Activated gamma-delta T cell (primary cell): ENCODE measurements around the gene PLS3.
"Not testable (repeated sequence)": the region's sequence is repeated elsewhere in the genome, so short reads cannot be mapped to it uniquely, and the experiment has no call there.

Experiments
- DNase-seq: peaks from one replicate; lab custom pipeline; 2025; lab: John Stamatoyannopoulos, UW
- total RNA-seq, 2 donors: gene quantifications; one replicate each; lab custom pipeline; 2026; lab: John Stamatoyannopoulos, UW

PLS3 gene, protein sequence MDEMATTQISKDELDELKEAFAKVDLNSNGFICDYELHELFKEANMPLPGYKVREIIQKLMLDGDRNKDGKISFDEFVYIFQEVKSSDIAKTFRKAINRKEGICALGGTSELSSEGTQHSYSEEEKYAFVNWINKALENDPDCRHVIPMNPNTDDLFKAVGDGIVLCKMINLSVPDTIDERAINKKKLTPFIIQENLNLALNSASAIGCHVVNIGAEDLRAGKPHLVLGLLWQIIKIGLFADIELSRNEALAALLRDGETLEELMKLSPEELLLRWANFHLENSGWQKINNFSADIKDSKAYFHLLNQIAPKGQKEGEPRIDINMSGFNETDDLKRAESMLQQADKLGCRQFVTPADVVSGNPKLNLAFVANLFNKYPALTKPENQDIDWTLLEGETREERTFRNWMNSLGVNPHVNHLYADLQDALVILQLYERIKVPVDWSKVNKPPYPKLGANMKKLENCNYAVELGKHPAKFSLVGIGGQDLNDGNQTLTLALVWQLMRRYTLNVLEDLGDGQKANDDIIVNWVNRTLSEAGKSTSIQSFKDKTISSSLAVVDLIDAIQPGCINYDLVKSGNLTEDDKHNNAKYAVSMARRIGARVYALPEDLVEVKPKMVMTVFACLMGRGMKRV
- 0.31 to 3.6 reads per million in 2 donors for total RNA-seq

DNA sequence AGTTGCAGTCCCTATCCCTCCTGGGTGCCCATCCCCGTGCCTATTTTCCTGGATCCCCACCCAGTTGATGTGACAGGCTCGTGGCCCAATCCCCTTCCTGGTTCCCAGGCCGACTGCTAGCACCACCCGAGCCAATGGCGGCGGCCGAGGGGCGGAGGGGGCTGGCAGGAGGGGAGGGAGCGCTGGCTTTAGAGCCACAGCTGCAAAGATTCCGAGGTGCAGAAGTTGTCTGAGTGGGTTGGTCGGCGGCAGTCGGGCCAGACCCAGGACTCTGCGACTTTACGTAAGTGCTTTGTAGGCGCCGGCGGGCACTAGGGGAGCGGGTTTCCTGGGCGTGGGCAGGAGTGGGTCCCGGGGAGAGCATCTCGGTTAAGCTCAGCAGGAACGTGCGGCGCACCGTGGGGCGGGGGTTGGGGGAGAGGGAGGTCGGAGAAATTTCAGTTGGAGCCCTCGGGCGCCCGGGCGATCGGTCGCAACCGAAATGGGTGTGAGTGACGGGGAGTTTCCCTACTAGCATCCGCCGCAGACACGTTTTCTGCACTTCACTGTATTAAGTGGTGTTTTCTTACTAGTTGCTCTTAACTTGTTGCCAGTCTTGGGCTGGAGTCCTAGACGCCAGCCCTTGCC lies at the start of gene PLS3:
PLS3 (plus strand) TSS at position 197 of the 627 bp plus-strand sequence. CDS start 49,077 bp downstream, outside the sequence.
- DNase-seq, result no peak

DNA sequence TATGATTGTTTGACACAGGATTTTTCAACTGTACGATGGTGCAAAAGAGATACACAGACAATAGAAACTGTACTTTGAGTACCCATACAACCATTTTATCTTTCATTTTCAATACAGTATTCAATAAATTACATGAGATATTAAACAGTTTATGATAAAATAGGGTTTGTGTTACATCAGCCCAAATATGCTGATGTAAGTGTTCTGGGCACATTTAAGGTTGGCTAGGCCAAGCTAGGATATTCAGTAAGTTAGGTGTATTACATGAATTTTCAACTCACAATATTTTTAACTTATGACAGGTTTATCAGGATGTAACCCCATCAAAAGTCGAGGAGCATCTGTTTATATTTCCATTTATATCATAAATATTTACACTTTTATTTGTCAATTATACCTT lies 42.9 kb upstream of the PLS3 start:
- no peak for DNase-seq

DNA sequence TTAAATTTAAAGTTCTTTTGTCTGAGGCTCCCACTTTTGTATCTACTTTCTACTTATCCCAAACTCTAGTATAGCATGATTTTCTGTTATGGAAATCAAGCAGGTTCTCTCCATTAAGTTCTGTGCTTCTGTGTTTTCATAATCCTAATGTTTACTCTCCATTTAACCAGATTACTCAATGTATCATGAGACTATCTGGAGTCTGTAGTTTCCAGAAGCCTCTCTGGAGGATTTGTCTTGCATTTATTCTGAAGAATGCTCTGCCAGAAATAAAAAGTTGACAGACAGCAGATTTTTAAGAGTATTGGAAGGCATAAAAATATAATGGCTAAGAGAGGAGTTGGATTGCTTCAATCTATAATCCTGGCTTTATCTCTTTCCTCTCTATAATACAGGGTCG lies 39.2 kb upstream of the PLS3 start:
- no peak for DNase-seq

DNA sequence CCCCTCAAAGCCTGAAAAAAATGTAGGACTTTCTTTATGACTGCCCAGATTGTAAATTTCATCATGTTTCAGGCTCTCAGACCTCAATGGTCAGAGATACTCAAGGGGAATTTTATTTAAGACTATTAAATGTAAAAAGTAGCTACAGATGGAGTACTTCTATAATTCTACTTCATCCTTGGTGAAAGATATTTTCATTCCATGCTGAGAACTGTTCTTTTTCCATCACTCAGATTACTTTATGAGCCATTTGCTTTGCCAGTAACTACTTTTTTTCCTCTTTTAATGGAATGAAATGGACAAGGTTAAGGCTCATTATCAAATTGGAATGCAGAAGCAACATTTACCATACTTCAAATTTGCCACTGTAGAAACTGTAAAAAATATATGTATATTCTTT lies 38.0 kb upstream of the PLS3 start:
- DNase-seq, result no peak

DNA sequence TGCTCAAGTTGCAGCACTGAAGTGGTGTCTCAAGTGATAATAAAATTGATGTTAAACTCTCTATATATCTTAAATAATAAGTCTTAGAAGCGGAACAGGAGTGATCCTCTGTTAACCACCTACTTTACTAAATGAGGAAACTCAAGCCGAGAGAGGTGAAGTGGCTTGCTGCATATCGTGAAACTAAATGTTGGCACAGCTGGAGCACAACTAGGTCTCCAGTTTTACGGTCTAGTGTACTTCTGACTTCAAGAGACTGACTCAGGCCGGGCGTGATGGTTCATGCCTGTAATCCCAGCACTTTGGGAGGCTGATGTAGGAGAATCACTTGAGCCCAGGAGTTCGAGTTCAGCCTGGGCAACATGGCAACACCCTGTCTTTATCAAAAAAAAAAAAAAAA lies 35.5 kb upstream of the PLS3 start:
- no peak for DNase-seq

DNA sequence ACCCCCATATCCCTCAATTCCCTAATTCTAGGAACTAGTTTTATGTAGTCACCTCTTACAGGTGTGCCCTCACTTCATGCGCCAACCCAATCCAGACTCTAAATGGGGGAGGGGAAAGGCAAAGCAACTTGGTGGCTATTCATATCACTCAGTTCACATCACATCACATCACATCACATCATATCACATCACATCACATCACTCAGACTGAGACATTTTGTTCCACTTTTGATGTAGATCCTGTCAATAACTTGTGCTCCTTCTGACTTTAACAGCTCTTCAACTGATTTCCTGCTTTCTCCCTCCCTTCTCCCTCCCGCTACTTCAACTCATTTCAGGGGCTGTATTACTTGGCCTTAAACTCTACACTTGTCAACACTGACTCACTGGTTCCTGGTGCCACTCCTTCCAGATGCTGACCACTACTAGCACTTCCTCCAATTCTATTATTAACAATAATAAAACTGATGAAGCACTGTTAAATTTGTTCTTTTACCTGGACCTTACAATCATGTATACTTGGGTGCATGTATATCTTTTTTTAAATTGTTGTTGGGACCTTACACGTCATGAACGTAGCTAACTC lies 29.1 kb upstream of the PLS3 start:
- DNase-seq, result no peak

DNA sequence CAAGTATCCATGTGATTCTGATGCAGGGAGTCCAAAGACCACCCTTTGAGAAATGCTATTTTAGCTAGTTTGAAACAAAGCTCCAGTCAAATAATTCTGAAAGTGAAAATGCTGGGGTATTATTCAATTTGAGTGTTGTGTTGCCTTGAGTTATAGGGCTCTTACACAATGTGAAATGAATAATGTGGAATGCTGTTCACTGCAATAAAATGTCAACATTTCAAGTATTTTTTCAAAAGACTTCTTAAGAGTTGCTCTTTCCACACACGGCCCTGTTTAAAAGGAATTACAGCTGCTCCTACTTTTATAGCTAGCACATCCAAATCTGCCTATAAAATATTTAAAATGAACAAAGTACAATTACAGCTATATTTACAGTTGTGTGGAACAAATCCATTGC lies 27.5 kb upstream of the PLS3 start:
- DNase-seq, result no peak

DNA sequence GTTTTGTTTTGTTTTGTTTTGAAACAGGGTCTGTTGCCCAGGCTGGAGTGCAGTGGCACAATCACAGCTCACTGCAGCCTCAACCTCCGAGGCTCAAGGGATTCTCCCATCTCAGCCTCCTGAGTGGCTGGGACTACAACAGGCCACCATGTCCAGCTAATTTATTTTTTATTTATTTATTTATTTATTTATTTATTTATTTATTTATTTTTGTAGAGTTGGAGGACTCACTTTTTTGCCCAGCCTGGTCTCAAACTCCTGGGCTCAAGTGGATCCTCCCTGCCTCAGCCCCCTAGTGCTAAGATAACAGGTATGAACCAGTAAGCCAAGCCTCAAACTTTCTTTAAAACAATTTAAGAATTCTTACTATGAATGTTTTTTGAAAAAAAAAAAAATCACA lies 26.6 kb upstream of the PLS3 start:
- no peak for DNase-seq

DNA sequence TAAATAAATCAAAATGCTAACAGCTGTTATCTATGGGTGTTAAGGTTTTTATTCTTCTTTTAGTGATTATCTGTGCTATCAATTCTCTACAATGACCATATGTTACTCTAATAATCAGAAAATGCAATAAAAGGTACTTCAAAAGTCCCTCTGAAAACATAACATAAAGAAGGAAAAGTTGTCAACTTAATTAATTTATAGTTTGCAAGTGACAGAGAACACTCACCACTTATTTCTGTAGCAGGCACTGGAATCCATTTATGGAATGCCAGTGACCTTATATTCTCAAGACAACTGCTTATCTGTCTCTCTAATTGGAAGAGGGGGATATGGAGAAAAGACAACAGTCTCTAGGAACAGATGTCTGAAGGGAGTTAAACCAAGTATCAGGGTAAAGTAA lies 25.6 kb upstream of the PLS3 start:
- no peak for DNase-seq

DNA sequence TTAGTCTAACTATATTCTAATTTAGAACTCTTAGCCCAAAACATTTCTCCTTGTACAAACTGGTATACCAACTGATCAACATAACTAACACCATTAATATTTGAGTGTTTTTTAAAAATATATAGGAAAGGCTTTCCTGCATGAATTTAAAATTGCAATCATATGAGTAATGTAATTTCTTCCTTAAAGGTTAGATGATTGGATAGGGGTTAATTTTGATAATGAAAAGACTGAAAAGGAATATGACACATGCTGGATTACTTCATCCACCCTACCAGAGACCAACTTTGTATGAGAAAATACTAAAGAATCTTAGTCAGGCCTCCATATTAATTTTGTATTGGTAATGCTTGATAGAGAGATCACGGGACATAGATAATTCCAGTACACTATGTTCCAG lies 25.1 kb upstream of the PLS3 start:
- no peak for DNase-seq

DNA sequence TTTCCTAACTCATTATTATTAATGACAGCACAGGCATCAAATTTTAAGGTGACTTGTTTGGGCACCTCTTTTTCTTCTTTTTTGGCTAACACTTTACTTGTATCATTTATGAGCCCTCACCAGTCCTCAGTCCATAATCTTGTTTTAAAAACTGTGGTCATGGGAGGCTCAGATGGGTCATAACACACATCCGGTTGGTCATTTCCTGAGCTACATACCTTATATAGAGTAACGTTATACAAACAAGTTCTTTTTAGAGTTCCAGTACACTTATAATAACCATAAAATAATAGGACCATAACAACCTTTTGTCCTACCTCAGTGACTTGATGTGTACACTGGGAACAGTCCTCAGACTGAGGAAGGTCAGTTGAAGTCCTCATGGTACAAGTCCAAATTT lies 21.1 kb upstream of the PLS3 start:
- DNase-seq, result no peak

DNA sequence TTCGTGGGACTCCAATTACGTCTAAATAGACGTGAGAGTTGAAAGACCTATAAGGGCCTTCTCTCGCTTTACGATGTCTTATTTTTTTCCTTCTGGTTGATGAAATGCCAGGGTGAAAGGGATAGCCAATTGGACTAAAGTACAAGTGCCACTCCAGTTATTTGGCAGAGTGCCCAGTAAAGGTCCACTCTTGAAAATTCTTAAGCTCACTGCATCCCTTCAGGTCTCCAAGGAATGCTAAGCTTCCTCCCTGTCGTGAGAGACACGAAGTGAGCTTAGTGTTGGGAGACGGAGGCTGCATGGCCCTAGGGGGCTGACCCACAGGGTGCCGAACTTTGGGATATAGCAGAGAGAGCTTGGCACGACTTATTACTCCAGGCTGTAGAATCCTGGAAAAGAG lies 19.9 kb upstream of the PLS3 start:
- DNase-seq, result not testable (repeated sequence)

DNA sequence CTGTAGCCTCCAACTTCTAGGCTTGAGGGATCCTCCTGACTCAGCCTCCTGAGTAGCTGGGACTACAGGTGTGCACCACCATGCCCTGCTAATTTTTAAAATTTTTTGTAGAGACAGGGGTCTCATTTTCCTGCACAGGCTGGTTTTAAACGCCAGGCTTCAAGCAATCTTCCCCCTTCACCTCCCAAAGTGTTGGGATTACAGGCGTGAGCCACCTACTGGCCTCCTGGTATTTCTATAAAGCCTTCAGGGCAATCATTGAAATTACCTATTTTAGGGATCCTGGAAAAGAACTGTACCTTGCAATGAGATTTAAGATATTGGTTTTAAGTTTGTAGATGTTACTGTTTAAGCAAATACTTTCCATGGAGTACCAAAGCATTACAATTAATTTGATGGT lies 13.5 kb upstream of the PLS3 start:
- DNase-seq, result no peak

DNA sequence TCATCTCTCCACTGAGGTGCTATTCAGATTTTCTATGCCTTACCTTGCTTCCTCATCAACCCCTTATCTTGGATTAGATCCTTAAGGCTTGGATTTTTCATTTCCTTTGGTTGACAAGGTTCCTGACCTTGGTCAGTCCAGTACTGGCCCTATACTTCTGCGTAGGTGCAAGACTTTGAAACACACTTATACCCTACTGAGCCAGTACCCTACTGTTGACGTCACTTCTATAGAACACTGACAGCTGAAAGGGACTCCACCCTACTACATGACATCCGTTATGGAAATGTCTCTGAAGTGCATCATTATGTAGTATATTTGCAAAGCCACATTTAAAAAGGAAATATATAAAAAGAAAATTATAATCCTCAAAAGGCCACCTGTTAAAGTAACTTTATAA lies 12.0 kb upstream of the PLS3 start:
- no peak for DNase-seq

DNA sequence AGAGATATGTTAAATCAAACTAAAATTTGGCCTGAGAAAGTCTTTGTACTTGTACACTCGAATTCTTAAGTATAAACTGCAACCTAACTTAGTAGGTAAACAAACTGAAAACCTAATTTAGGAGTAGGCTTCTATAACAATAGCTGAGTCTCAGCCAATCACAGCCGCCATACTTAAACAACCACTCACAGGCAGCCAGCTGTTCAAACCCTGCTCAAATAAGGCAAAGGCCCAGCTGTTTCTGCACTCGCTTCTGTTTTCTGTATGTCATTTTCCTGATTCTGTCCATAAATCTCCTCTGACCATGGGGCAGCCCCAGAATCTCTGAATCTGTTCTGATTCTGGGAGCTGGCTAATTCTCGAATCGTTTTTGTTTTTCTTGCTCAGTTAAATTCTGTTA lies 7.8 kb upstream of the PLS3 start:
- DNase-seq, result no peak

DNA sequence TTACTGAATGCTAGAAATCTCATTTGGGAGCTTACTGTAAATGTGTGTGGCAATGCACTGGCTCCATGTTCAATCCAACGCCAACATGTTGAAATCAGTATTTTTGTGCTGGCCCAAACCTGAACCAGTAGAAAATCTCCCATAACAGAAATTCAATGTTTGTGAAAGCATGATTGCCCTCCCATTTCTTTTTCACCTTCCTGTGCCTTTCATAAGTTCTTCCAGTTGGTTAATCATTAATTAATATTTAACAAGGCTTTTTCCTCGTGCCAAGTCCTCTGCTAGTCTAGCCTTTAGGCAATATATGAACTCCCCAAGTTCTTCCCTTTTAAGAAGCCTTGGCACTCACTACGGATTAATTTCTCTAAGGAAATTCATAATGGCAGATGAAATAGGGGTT lies 1.3 kb upstream of the PLS3 start:
- DNase-seq, result no peak

DNA sequence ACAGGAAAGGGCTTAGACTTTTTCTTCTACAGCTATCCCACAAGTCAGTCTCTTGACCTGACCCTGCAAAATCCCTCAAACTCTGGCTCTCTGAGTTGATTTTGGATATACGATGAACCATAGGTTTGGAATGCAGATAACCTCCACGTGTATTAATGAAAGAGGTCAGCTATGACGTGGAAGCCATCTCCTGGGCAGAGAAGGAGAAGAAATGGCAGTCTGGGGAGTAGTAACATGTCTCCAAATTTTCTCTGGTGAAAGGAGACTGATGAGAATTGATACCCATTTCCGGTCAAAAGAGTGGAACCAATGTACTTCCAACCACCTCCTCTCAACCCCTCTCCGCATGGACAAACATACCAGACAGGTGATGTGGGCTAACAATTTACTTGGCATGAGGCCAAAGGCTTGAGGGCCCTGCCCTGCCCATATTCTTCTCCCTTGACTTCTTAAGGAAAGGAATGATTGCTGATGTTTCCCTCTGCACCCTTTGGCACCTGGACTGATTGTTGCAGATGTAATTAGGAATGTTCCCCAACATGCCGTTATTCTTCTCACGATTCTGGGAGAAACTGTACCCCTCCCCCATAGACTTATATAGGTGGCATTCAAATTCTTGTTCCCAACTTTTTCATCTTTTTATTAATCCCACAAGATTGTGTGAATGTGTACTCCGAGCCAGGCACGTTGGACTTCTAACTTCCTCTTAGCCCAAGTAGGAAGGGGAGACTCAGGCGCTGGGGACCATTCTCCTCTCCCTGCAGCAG lies 580 bp upstream of the PLS3 start:
- DNase-seq, result no peak

DNA sequence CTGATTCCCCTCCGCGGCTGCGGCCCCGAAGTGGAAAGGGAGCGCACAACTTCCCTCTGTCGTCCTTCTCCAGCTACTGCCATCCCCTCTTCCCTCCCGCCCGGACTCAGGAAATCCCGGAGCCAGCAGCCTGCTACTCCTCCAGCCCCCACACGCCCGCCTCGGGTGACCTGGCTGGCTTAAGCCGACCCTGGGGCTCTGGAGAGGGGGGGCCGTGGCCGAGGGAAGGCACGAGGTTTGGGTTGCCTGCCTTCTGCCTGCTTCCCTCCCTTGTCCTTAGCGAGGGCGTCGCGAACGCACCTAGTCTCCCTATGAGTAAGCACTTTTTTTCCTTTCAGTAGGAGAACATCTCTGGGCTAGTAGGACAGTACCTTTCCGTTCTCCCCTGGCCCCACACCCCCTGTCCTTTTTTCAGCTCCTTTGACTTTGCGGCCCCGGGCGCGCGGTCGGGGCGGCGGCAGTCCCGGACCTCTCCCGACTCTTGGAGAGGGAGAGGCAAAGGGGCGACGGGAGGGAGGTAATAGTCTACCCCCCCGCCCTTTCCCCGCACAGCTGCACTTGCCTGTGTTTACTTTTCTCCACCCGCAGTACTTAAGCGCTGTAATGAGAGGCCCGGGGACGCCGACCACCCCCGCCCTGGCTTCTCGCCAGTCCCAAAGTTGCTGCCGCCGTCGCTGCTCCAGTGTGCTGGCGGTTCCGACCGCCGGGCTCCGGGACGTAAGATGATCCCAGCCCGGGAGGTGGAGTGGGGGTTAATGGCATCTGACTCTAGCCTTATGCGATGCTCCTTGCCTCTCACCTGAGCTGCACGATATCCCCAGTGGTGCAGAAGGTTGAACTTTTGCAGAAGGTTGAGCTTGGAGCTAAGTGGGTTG lies 868 bp downstream of the PLS3 start:
- no peak for DNase-seq

DNA sequence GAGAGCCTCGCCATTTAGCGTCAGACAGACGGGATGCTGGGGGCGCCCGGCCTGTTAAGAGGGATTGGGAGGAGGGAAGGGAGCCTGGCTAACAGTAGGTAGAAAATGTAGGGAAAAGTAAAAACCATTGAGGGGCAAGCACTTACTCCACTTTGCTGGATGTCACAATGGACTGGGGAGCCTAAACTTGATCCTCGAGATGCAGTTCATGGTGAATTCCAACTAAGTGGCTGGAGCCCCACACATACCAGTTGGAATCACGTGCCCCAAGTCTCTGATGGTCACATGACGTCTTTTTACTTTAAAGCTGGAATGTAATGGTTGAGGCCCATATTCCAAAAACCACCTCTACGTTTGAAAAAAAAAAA lies 1.5 kb downstream of the PLS3 start:
- DNase-seq, result no peak

DNA sequence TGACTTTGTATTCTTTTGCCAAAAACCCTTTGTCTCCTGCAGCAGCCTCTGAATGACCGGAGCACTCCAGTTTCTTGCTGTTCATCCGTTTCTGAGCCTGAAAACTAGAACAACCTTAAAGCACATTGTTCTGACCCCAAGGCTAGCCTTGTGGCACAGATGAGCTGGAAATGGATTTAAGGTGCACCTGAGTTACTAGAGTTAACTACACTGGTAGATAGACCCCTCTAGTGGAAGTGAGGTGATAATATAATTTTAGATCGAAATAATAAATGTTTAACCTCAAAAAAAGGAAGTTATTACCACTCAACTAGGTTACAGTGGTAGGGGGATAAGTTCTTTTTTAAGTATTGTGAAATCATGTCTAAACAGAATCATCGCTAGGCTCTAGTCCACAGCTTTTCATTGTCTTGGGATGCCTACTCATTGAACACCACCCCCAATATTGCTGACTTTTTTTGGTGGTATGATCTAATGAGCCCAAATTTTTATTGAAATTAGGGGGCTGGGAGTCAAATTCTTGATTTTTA lies 2.7 kb downstream of the PLS3 start:
- no peak for DNase-seq

DNA sequence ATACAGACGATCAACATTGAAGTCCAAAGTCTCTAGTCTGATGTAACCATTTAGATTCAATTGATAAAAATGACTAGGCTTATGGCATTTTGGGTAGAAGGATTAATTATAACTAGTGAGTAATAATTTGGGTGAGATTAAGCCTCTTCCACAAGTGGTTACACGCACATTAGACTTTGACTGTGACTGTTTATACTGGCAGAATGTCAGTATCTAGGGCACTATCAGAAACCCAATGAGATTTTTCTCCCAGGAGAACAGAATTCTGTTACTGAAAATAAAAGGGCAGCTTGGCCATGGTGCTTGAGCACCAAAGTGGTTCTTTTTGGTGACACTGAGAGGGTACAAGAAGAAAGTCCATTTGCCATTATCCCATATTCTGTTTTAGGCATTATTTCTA lies 3.3 kb downstream of the PLS3 start:
- no peak for DNase-seq
